HG02759 (cell line): Measurements from ENCODE around the gene GRIA2.
A peak's percentile ranks its signal among the peaks of the same experiment; 100 is the strongest.
"Not testable (repeated sequence)": the region's sequence is repeated elsewhere in the genome, so short reads cannot be mapped to it uniquely, and the experiment has no call there.

Experiments used
- ATAC-seq: cut with Tn5 transposase; IDR thresholded peaks from one replicate; pipeline ENCODE4 v1.9.1; 2021; ENCODE audit warnings: mild to moderate bottlenecking, moderate library complexity; ENCODE audit not compliant: unreplicated experiment

Gene GRIA2

GRCh38 chr4:157220371-157220881, at the start of gene GRIA2:
GRIA2 (plus strand) TSS chr4:157220728; CDS start chr4:157221043, 315 bp downstream.
- ATAC-seq: peak; percentile 70

- ATAC-seq: no peak
These were observed 48.5 kb upstream of the GRIA2 start for GRCh38 chr4:157172011-157172410.

- ATAC-seq: not testable (repeated sequence)
These were observed 40.3 kb upstream of the GRIA2 start for GRCh38 chr4:157180268-157180667.

GRCh38 chr4:157184300-157184699, 36.2 kb upstream of the GRIA2 start:
- ATAC-seq: no peak

GRCh38 chr4:157185363-157185762, 35.2 kb upstream of the GRIA2 start:
- no peak for ATAC-seq

GRCh38 chr4:157195374-157195773, 25.2 kb upstream of the GRIA2 start:
- no peak for ATAC-seq

GRCh38 chr4:157196046-157196445, 24.5 kb upstream of the GRIA2 start:
- ATAC-seq: no peak

- peak; percentile 72 for ATAC-seq
These were observed 15.8 kb upstream of the GRIA2 start for GRCh38 chr4:157204634-157205244.

- no peak for ATAC-seq
These were observed 2.8 kb upstream of the GRIA2 start for GRCh38 chr4:157217708-157218107.

GRCh38 chr4:157219711-157220370, 687 bp upstream of the GRIA2 start:
- no peak for ATAC-seq

GRCh38 chr4:157221426-157221894, 932 bp downstream of the GRIA2 start:
- ATAC-seq: no peak

- no peak for ATAC-seq
These were observed 1.6 kb downstream of the GRIA2 start for GRCh38 chr4:157221895-157222770.

- ATAC-seq: no peak
These were observed 2.2 kb downstream of the GRIA2 start for GRCh38 chr4:157222771-157223160.

GRCh38 chr4:157223456-157223855, 2.9 kb downstream of the GRIA2 start:
- no peak for ATAC-seq

- ATAC-seq: no peak
These were observed 4.6 kb downstream of the GRIA2 start for GRCh38 chr4:157225096-157225495.

- ATAC-seq: no peak
These were observed 5.5 kb downstream of the GRIA2 start for GRCh38 chr4:157226035-157226434.

- ATAC-seq: no peak
These were observed 6.1 kb downstream of the GRIA2 start for GRCh38 chr4:157226601-157227000.

GRCh38 chr4:157231525-157231924, 11.0 kb downstream of the GRIA2 start:
- no peak for ATAC-seq

- no peak for ATAC-seq
These were observed 22.3 kb downstream of the GRIA2 start for GRCh38 chr4:157242871-157243270.

GRCh38 chr4:157244348-157244747, 23.8 kb downstream of the GRIA2 start:
- no peak for ATAC-seq

GRCh38 chr4:157245351-157245750, 24.8 kb downstream of the GRIA2 start:
- no peak for ATAC-seq
